Measurements from ENCODE around the gene NCAM1.

GRCh38 chr11:113077379-113077778, 116.2 kb downstream of the NCAM1 start:
- TF ChIP-seq POLR2A (IDR thresholded peaks at IDR 0.05) (no peak), CTCF (IDR thresholded peaks at IDR 0.05) (no peak)

Data from Peyer's patch (tissue), 4 donors.